ENCODE results near the gene IGF1R.
"Not testable (repeated sequence)": the region's sequence is repeated elsewhere in the genome, so short reads cannot be mapped to it uniquely, and the experiment has no call there.

IGF1R gene

GRCh38 chr15:98647774-98648653 lies at the start of gene IGF1R:
IGF1R (plus strand) TSS chr15:98648539; CDS start chr15:98649582, 1,043 bp downstream.
- DNase-seq, result peak; percentile 87
- in situ Hi-C loops (cut with HindIII; ENCODE audit: low pct_ligation_motif_present, low pct_unique_long_range_greater_than_20kb, low sequenced_read_pairs), result no loop called here

- in situ Hi-C loops (cut with HindIII; ENCODE audit: low pct_ligation_motif_present, low pct_unique_long_range_greater_than_20kb, low sequenced_read_pairs), result no loop called here
Measured at GRCh38 chr15:98599909-98600691, 48.2 kb upstream of the IGF1R start.

GRCh38 chr15:98604983-98605382 lies 43.4 kb upstream of the IGF1R start:
- no peak for DNase-seq
- in situ Hi-C loops (cut with HindIII; ENCODE audit: low pct_ligation_motif_present, low pct_unique_long_range_greater_than_20kb, low sequenced_read_pairs), result no loop called here

More at GRCh38 chr15:98599909-98600691, 48.2 kb upstream of the IGF1R start:
- DNase-seq, result peak; percentile 36

- in situ Hi-C loops (cut with HindIII; ENCODE audit: low pct_ligation_motif_present, low pct_unique_long_range_greater_than_20kb, low sequenced_read_pairs), result no loop called here
Measured at GRCh38 chr15:98609144-98609852, 39.0 kb upstream of the IGF1R start.

GRCh38 chr15:98610991-98611390 lies 37.3 kb upstream of the IGF1R start:
- no peak for DNase-seq
- in situ Hi-C loops (cut with HindIII; ENCODE audit: low pct_ligation_motif_present, low pct_unique_long_range_greater_than_20kb, low sequenced_read_pairs), result no loop called here

More at GRCh38 chr15:98609144-98609852, 39.0 kb upstream of the IGF1R start:
- peak; percentile 74 for DNase-seq

GRCh38 chr15:98611808-98612207 lies 36.5 kb upstream of the IGF1R start:
- in situ Hi-C loops (cut with HindIII; ENCODE audit: low pct_ligation_motif_present, low pct_unique_long_range_greater_than_20kb, low sequenced_read_pairs), result no loop called here
- no peak for DNase-seq

- no peak for DNase-seq
- in situ Hi-C loops (cut with HindIII; ENCODE audit: low pct_ligation_motif_present, low pct_unique_long_range_greater_than_20kb, low sequenced_read_pairs), result no loop called here
Measured at GRCh38 chr15:98612490-98613110, 35.7 kb upstream of the IGF1R start.

- in situ Hi-C loops (cut with HindIII; ENCODE audit: low pct_ligation_motif_present, low pct_unique_long_range_greater_than_20kb, low sequenced_read_pairs), result no loop called here
- no peak for DNase-seq
Measured at GRCh38 chr15:98614681-98615080, 33.7 kb upstream of the IGF1R start.

GRCh38 chr15:98616397-98616796 lies 31.9 kb upstream of the IGF1R start:
- no peak for DNase-seq
- in situ Hi-C loops (cut with HindIII; ENCODE audit: low pct_ligation_motif_present, low pct_unique_long_range_greater_than_20kb, low sequenced_read_pairs), result no loop called here

- DNase-seq, result no peak
- in situ Hi-C loops (cut with HindIII; ENCODE audit: low pct_ligation_motif_present, low pct_unique_long_range_greater_than_20kb, low sequenced_read_pairs), result no loop called here
Measured at GRCh38 chr15:98617328-98617980, 30.9 kb upstream of the IGF1R start.

- in situ Hi-C loops (cut with HindIII; ENCODE audit: low pct_ligation_motif_present, low pct_unique_long_range_greater_than_20kb, low sequenced_read_pairs); DNase-seq: not testable (repeated sequence)
Measured at GRCh38 chr15:98618576-98618975, 29.8 kb upstream of the IGF1R start.

- no peak for DNase-seq
- in situ Hi-C loops (cut with HindIII; ENCODE audit: low pct_ligation_motif_present, low pct_unique_long_range_greater_than_20kb, low sequenced_read_pairs), result no loop called here
Measured at GRCh38 chr15:98620020-98620419, 28.3 kb upstream of the IGF1R start.

- DNase-seq, result no peak
- in situ Hi-C loops (cut with HindIII; ENCODE audit: low pct_ligation_motif_present, low pct_unique_long_range_greater_than_20kb, low sequenced_read_pairs), result no loop called here
Measured at GRCh38 chr15:98621021-98621420, 27.3 kb upstream of the IGF1R start.

GRCh38 chr15:98625614-98626013 lies 22.7 kb upstream of the IGF1R start:
- in situ Hi-C loops (cut with HindIII; ENCODE audit: low pct_ligation_motif_present, low pct_unique_long_range_greater_than_20kb, low sequenced_read_pairs), result no loop called here
- no peak for DNase-seq

GRCh38 chr15:98626153-98626552 lies 22.2 kb upstream of the IGF1R start:
- DNase-seq, result no peak
- in situ Hi-C loops (cut with HindIII; ENCODE audit: low pct_ligation_motif_present, low pct_unique_long_range_greater_than_20kb, low sequenced_read_pairs), result no loop called here

- in situ Hi-C loops (cut with HindIII; ENCODE audit: low pct_ligation_motif_present, low pct_unique_long_range_greater_than_20kb, low sequenced_read_pairs), result no loop called here
- DNase-seq, result no peak
Measured at GRCh38 chr15:98628216-98628615, 20.1 kb upstream of the IGF1R start.

GRCh38 chr15:98635848-98636247 lies 12.5 kb upstream of the IGF1R start:
- in situ Hi-C loops (cut with HindIII; ENCODE audit: low pct_ligation_motif_present, low pct_unique_long_range_greater_than_20kb, low sequenced_read_pairs), result no loop called here
- no peak for DNase-seq

GRCh38 chr15:98643115-98643514 lies 5.2 kb upstream of the IGF1R start:
- in situ Hi-C loops (cut with HindIII; ENCODE audit: low pct_ligation_motif_present, low pct_unique_long_range_greater_than_20kb, low sequenced_read_pairs), result no loop called here
- no peak for DNase-seq
